ENCODE data around the gene FAM53C.

DNA sequence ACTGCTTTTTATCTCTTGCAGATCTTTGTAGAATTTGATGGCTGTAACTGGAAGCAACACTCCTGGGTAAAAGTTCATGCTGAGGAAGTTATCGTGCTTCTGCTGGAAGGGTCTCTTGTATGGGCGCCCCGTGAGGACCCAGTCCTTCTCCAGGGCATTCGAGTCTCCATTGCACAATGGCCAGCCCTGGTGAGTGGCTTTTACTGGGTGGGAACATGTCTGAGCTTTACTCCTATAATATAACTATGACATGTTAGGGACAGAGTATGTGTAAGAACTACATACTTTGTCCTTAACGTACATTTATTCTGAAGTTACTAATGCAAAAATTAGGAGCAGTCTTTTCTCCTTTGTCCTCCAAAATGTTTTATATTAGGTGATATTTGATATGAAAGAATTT, 34.6 kb downstream of the FAM53C start:
- TF ChIP-seq CTCF (IDR thresholded peaks at IDR 0.05) (no peak), POLR2A (IDR thresholded peaks at IDR 0.05) (no peak)

Measured in transverse colon (tissue), 3 donors.